ENCODE results near the gene FAHD2A. TPM values are rescaled to one million over a fixed set of nuclear protein-coding genes. Genes with fewer than 3 reads are reported as not detected.
"Not testable (repeated sequence)": the region's sequence is repeated elsewhere in the genome, so short reads cannot be mapped to it uniquely, and the experiment has no call there.

The FAHD2A gene
- total and polyA plus RNA-seq, 2 donors (not counting 3 experiments of a cell fraction or from before 2014, with no cell fraction given) = 33.1 to 37.0 TPM

DNA sequence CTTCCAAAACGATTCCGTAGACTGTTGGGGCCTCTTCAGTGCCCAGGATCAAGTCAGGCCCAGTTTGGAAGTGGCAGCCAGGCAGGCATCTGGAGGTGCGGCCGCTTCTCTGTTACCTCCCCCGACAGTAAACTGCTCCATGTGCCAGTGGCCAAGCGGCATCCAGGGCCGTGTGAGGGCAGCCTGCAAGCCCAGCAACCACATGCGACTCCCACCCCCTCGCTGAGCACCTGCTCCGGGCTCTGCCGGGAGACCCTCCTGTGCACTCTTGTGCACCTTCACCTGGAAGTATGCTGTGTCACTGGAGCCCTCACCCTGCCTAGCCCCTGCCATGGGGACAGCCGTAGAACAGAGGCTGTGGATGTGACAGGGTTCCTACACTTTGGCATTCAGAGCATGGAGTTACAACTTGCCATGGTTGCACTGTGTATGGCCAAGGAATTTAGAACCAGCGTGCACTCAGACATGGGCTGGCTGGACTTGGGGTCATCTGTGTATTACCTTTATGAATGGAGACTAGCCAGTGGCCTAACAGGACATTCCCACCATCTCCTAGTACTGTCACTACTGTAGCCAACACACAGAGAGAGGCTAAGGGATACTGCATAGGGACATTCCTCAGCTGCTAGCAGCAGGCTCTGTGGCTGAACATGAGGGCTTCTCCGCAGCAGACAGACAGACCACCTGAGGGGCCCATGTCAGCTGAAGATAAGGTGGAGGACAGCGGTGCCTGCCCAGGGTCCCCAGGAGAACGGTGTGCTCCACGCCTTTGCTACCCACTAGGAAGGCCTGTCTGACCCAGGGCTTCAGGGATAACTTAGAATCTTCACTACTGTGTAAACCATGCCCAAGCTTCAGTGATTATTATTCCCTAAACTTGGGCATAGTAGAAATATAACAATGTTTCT lies 25.0 kb upstream of the FAHD2A start:
- no peak overlapping the region for H3K4me2 ChIP-seq (ENCODE audit: insufficient read depth, low read length)
- ChIA-PET CTCF (interaction anchor here (4.8 kb wide), 1 partner anchor 11 kb away, joined by 28 read pairs; no protein-coding TSS in a partner anchor), POLR2A (no interaction called here)
- H3K27ac ChIP-seq (ENCODE audit: insufficient read depth, low read depth, low read length) = no peak overlapping the region
- no TSS peak for BruUV-seq (replicated peaks)
- H3K79me2 ChIP-seq (ENCODE audit: control insufficient read depth, insufficient read depth, low read length) = no peaks in the 10 kb centered on the region
- no peaks in the 10 kb centered on the region for H3K9me1 ChIP-seq (replicated peaks; ENCODE audit: control insufficient read depth, extremely low read depth, insufficient read depth, low read length)
- H2AFZ ChIP-seq (ENCODE audit: low read depth, low read length) = no peak overlapping the region
- TF ChIP-seq, protein P1, sequence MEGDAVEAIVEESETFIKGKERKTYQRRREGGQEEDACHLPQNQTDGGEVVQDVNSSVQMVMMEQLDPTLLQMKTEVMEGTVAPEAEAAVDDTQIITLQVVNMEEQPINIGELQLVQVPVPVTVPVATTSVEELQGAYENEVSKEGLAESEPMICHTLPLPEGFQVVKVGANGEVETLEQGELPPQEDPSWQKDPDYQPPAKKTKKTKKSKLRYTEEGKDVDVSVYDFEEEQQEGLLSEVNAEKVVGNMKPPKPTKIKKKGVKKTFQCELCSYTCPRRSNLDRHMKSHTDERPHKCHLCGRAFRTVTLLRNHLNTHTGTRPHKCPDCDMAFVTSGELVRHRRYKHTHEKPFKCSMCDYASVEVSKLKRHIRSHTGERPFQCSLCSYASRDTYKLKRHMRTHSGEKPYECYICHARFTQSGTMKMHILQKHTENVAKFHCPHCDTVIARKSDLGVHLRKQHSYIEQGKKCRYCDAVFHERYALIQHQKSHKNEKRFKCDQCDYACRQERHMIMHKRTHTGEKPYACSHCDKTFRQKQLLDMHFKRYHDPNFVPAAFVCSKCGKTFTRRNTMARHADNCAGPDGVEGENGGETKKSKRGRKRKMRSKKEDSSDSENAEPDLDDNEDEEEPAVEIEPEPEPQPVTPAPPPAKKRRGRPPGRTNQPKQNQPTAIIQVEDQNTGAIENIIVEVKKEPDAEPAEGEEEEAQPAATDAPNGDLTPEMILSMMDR (IDR thresholded peaks at IDR 0.05; ENCODE audit: extremely low read depth in 1 of 2, insufficient read depth in 1 of 2, low read depth in 1 of 2, low read length in 2 of 2) = no peak
- TF ChIP-seq EZH2 (IDR thresholded peaks at IDR 0.05; ENCODE audit: borderline replicate concordance, low read depth, low read length, severe bottlenecking) (no peak), POLR2AphosphoS5 (IDR thresholded peaks at IDR 0.05; ENCODE audit: insufficient read depth, low read depth, low read length) (no peak), FOS (IDR thresholded peaks at IDR 0.05; ENCODE audit: borderline replicate concordance, insufficient read depth, low read length) (no peak), MYC (IDR thresholded peaks at IDR 0.05; ENCODE audit: low read depth, low read length) (no peak), GATA2 (IDR thresholded peaks at IDR 0.05; ENCODE audit: insufficient read depth, insufficient read length, low read depth, low read length) (no peak), JUN (IDR thresholded peaks at IDR 0.05; ENCODE audit: borderline replicate concordance, insufficient read depth, insufficient read length, low read depth) (no peak), POLR2A (IDR thresholded peaks at IDR 0.05; ENCODE audit: low read depth, low read length) (no peak)
- TF ChIP-seq, protein P2, sequence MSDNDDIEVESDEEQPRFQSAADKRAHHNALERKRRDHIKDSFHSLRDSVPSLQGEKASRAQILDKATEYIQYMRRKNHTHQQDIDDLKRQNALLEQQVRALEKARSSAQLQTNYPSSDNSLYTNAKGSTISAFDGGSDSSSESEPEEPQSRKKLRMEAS (IDR thresholded peaks at IDR 0.05; ENCODE audit: insufficient read depth, insufficient read length) = no peak
- dilution Hi-C loops (cut with MboI; ENCODE audit: extremely low pct_ligation_motif_present, low sequenced_read_pairs) (no loop called here), intact Hi-C loops (cut with micrococcal nuclease) (no loop called here)
- no peaks in the 10 kb centered on the region for H3K27me3 ChIP-seq (ENCODE audit: control insufficient read depth in 2 of 2, insufficient read depth in 2 of 2, low read length in 2 of 2)
- no peaks in the 10 kb centered on the region for H4K20me1 ChIP-seq (replicated peaks; ENCODE audit: control insufficient read depth, extremely low read depth, insufficient read depth, low read length)
- H3K4me1 ChIP-seq (ENCODE audit: control insufficient read depth, extremely low read depth, insufficient read depth, low read length) = no peaks in the 10 kb centered on the region
- DNase-seq (ENCODE audit: low read depth, low spot score) (no peak), FAIRE-seq (no peak)
- H3K9me3 ChIP-seq (replicated peaks; ENCODE audit: control insufficient read depth, insufficient read depth, low read length) = no peaks in the 10 kb centered on the region
- H3K36me3 ChIP-seq (ENCODE audit: control insufficient read depth in 2 of 2, extremely low read depth in 1 of 2, insufficient read depth in 2 of 2, low read length in 2 of 2) = no peaks in the 10 kb centered on the region
- H3K9ac ChIP-seq (replicated peaks; ENCODE audit: extremely low read depth, insufficient read depth, low read length) = no peak overlapping the region
- H3K4me3 ChIP-seq (replicated peaks in 1 of 3; ENCODE audit: insufficient read depth in 1 of 3, low read depth in 1 of 3, low read length in 3 of 3) = no peak overlapping the region

DNA sequence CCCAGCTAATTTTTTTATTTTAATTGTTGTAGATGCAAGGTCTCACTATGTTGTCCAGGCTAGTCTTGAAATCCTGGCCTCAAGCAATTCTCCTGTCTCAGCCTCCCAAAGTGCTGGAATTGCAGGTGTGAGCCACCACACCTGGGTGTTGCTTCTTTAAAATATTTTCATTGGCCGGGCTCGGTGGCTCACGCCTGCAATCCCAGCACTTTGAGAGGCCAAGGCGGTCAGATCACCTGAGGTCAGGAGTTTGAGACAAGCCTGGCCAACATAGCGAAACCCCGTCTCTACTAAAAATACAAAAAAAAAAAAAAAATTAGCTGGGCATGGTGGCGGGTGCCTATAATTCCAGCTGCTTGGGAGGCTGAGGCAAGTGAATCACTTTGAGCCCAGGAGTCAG lies 24.2 kb upstream of the FAHD2A start:
- H3K9ac ChIP-seq (replicated peaks; ENCODE audit: extremely low read depth, insufficient read depth, low read length); H3K79me2 ChIP-seq (ENCODE audit: control insufficient read depth, insufficient read depth, low read length); H3K27ac ChIP-seq (ENCODE audit: insufficient read depth, low read depth, low read length); H3K9me1 ChIP-seq (replicated peaks; ENCODE audit: control insufficient read depth, extremely low read depth, insufficient read depth, low read length); H3K4me2 ChIP-seq (ENCODE audit: insufficient read depth, low read length); H3K36me3 ChIP-seq (ENCODE audit: control insufficient read depth in 2 of 2, extremely low read depth in 1 of 2, insufficient read depth in 2 of 2, low read length in 2 of 2); H3K4me1 ChIP-seq (ENCODE audit: control insufficient read depth, extremely low read depth, insufficient read depth, low read length); DNase-seq (ENCODE audit: low read depth, low spot score); BruUV-seq (replicated peaks); POLR2A ChIA-PET; H3K4me3 ChIP-seq (replicated peaks in 1 of 3; ENCODE audit: insufficient read depth in 1 of 3, low read depth in 1 of 3, low read length in 3 of 3); H4K20me1 ChIP-seq (replicated peaks; ENCODE audit: control insufficient read depth, extremely low read depth, insufficient read depth, low read length); intact Hi-C loops (cut with micrococcal nuclease); FAIRE-seq; dilution Hi-C loops (cut with MboI; ENCODE audit: extremely low pct_ligation_motif_present, low sequenced_read_pairs); H2AFZ ChIP-seq (ENCODE audit: low read depth, low read length); H3K27me3 ChIP-seq (ENCODE audit: control insufficient read depth in 2 of 2, insufficient read depth in 2 of 2, low read length in 2 of 2); H3K9me3 ChIP-seq (replicated peaks; ENCODE audit: control insufficient read depth, insufficient read depth, low read length): not testable (repeated sequence)
- CTCF ChIA-PET = interaction anchor here (4.8 kb wide), 1 partner anchor 11 kb away, joined by 28 read pairs; no protein-coding TSS in a partner anchor
